GM12878 (cell line): ENCODE results near the gene DNAH17. TPM values are rescaled to one million over a fixed set of nuclear protein-coding genes. Genes with fewer than 3 reads are reported as not detected.

ENCODE experiments used
- ATAC-seq: fragments of 200-7000 bp; cut with Tn5 transposase; 3 replicates; pipeline ENCODE4 v1.9.1; 2020; ENCODE audit warnings: mild to moderate bottlenecking, moderate library complexity
- BruUV-seq: library from RNA; stranded (reverse); fragments of 400-500 nt; replicated peaks from 2 replicates; lab custom pipeline; 2021; lab: Mats Ljungman, UMichigan
- CTCF ChIA-PET: fragments of 300-600 bp; sonication (Branson Sonifier 250); formaldehyde crosslinking; extraction: SDS; loops from one replicate; lab custom pipeline; 2021; ENCODE audit warnings: inconsistent platforms; lab: Yijun Ruan, JAX
- POLR2A ChIA-PET: fragments of 350-600 bp; formaldehyde crosslinking; extraction: SDS; loops from one replicate; lab custom pipeline; 2021; ENCODE audit warnings: inconsistent platforms; lab: Charles Lee
- RAD21 ChIA-PET: fragments of 300-600 bp; sonication (Branson Sonifier 250); formaldehyde crosslinking; loops from one replicate; lab custom pipeline; 2023; ENCODE audit warnings: antibody characterized with exemption; ENCODE audit not compliant: unreplicated experiment; lab: Charles Lee
- SMC1A ChIA-PET: fragments of 300-600 bp; sonication (Branson Sonifier 250); formaldehyde crosslinking; loops from one replicate; lab custom pipeline; 2023; ENCODE audit not compliant: unreplicated experiment, uncharacterized antibody; lab: Charles Lee
- DNase-seq: peaks from one replicate; pipeline ENCODE4 v3.0.0-alpha.2; 2011; ENCODE audit warnings: low read depth, low spot score
- FAIRE-seq: peaks from 3 replicates; lab custom pipeline; 2011; peaks lifted over from hg19 to GRCh38; lab: Jason Lieb, UNC
- H2AFZ ChIP-seq: 2 replicates; pipeline ENCODE4 v1.6.0; 2011; ENCODE audit warnings: low read depth, low read length, control low read depth; ENCODE audit not compliant: control insufficient read depth
- H3K27ac ChIP-seq: 2 replicates; pipeline ENCODE4 v1.5.1; 2011; ENCODE audit warnings: control low read depth; ENCODE audit not compliant: control insufficient read depth, insufficient read depth
- H3K27me3 ChIP-seq, 2 experiments: replicated peaks in 1 of 2; 2 replicates each; pipeline versions ENCODE4 v1.6.0 to v1.6.1; 2011; ENCODE audit warnings: low read length in 1 of 2; ENCODE audit not compliant: control insufficient read depth in 2 of 2, insufficient read depth in 2 of 2
- H3K36me3 ChIP-seq, 2 experiments: 2 replicates each; pipeline ENCODE4 v1.5.1; 2011; ENCODE audit warnings: low read length in 1 of 2; ENCODE audit not compliant: control insufficient read depth in 2 of 2, insufficient read depth in 2 of 2
- H3K4me1 ChIP-seq: 2 replicates; pipeline ENCODE4 v1.6.1; 2011; ENCODE audit warnings: mild to moderate bottlenecking, low read length, moderate library complexity, mixed read lengths; ENCODE audit not compliant: control insufficient read depth, insufficient read depth
- H3K4me2 ChIP-seq: 2 replicates; pipeline ENCODE4 v1.6.0; 2011; ENCODE audit warnings: control low read depth; ENCODE audit not compliant: control insufficient read depth, insufficient read depth
- H3K4me3 ChIP-seq: fragments of 200-600 bp; sonication (generic); 2 replicates; pipeline ENCODE4 v1.5.1; 2016
- H3K79me2 ChIP-seq: 2 replicates; pipeline ENCODE4 v1.6.0; 2011; ENCODE audit warnings: low read length; ENCODE audit not compliant: control insufficient read depth, insufficient read depth
- H3K9ac ChIP-seq: 2 replicates; pipeline ENCODE4 v1.8.0; 2011; ENCODE audit warnings: low read length, control low read depth, mixed read lengths; ENCODE audit not compliant: control insufficient read depth, insufficient read depth
- H3K9me3 ChIP-seq: replicated peaks from 3 replicates; pipeline ENCODE4 v1.5.1; 2011; ENCODE audit warnings: mild to moderate bottlenecking, low read length; ENCODE audit not compliant: control insufficient read depth, insufficient read depth
- H4K20me1 ChIP-seq: 2 replicates; pipeline ENCODE4 v1.6.0; 2011; ENCODE audit not compliant: control insufficient read depth, insufficient read depth
- HDAC6 ChIP-seq: fragments of 200-600 bp; sonication (generic); IDR thresholded peaks from one replicate; pipeline ENCODE4 v1.8.0; 2017; ENCODE audit warnings: antibody characterized with exemption; ENCODE audit not compliant: unreplicated experiment
- KLF5 ChIP-seq: fragments of 450-650 bp; IDR thresholded peaks from 2 replicates; pipeline ENCODE4 v1.6.1; 2014; ENCODE audit warnings: mild to moderate bottlenecking; ENCODE audit not compliant: partially characterized antibody
- LARP7 ChIP-seq: fragments of 450-650 bp; IDR thresholded peaks from 2 replicates; pipeline ENCODE4 v1.6.1; 2017; ENCODE audit warnings: mild to moderate bottlenecking
- MAX ChIP-seq: IDR thresholded peaks from 2 replicates; pipeline ENCODE4 v1.6.1; 2012; ENCODE audit warnings: low read depth, low read length, improper control_type of control experiment
- MTA2 ChIP-seq: fragments of 450-650 bp; IDR thresholded peaks from 2 replicates; pipeline ENCODE4 v1.6.1; 2016; ENCODE audit warnings: low read depth, mild to moderate bottlenecking, moderate library complexity
- POLR2AphosphoS2 ChIP-seq: IDR thresholded peaks from 2 replicates; pipeline ENCODE4 v1.6.1; 2011; ENCODE audit warnings: low read depth, mild to moderate bottlenecking, low read length, improper control_type of control experiment, moderate library complexity
- RFX5 ChIP-seq: IDR thresholded peaks from 2 replicates; pipeline ENCODE4 v1.6.1; 2011; ENCODE audit warnings: low read depth, low read length, improper control_type of control experiment
- ZBTB11 ChIP-seq: fragments of 450-650 bp; formaldehyde crosslinking; IDR thresholded peaks from 2 replicates; pipeline ENCODE4 v1.5.0; 2022; ENCODE audit warnings: mild to moderate bottlenecking, missing genetic modification characterization
- ZNF217 ChIP-seq: fragments of 450-650 bp; IDR thresholded peaks from 2 replicates; pipeline ENCODE4 v1.6.1; 2017; ENCODE audit warnings: antibody characterized with exemption, mild to moderate bottlenecking
- WGBS: methylation state at CpG from one replicate; pipeline ENCODE4 v1.1.6; 2016; ENCODE audit warnings: low lambda C conversion rate; ENCODE audit not compliant: insufficient replicate concordance, insufficient coverage; ENCODE audit errors: missing lambda C conversion rate; 5-methylcytosine and 5-hydroxymethylcytosine counted together
- in situ Hi-C: fragments of 300-500 bp; cut with MboI; formaldehyde crosslinking; loops from 9 replicates; pipeline ENCODE4 v1.14.3; 2018; ENCODE audit warnings: mixed read lengths
- intact Hi-C: fragments of 100-400 bp; cut with micrococcal nuclease; formaldehyde crosslinking; loops from one replicate; pipeline ENCODE4 v1.14.2; 2022; ENCODE audit not compliant: unreplicated experiment
- polyA plus RNA-seq, 11 experiments: library from polyadenylated mRNA; depleted of rRNA in 4 of 11; unstranded in 6 of 11; stranded (reverse) in 5 of 11; fragments of >200 nt; fragmentation: Nextera tagmentation in 4 of 11; fragmentation: Illumina TruSeq in 1 of 11; extraction: Ambion mirVana in 4 of 11; extraction: Trizol in 1 of 11; gene quantifications; 1 replicate in 1 of 11; 2 replicates in 10 of 11; pipeline versions ENCODE4 v1.2.1 to v1.2.3, GENCODE V29; 2011 to 2016; ENCODE audit warnings: inconsistent platforms in 2 of 11, missing spikeins in 2 of 11, low read depth in 1 of 11
- total RNA-seq, 4 experiments: library from RNA; depleted of rRNA in 3 of 4; stranded (reverse); fragments of >200 nt in 3 of 4; fragmentation: Illumina TruSeq in 1 of 4; extraction: Trizol in 1 of 4; gene quantifications; 2 replicates each; pipeline versions ENCODE4 v1.2.1 to v1.2.3, GENCODE V29; 2013 to 2021

The DNAH17 gene
- total and polyA plus RNA-seq, 10 of the 15 experiments (the other 5 are each of a cell fraction or from before 2014, with no cell fraction given) = 0.16 to 2.9 (median 0.56) TPM

- no peak for TF ChIP-seq POLR2AphosphoS2
Observed at GRCh38 chr17:78392295-78392694, 184.9 kb downstream of the DNAH17 start (continued).

GRCh38 chr17:78391843-78392242 is 185.4 kb downstream of the DNAH17 start:
- ChIA-PET POLR2A (interaction anchor here (2.6 kb wide), 1 partner anchor 10 kb away, joined by 10 read pairs; no protein-coding TSS in a partner anchor), RAD21 (interaction anchor here (0.6 to 1.5 kb wide), 4 partner anchors 10 to 313 kb away, joined by 3 to 5 read pairs (median 4); no protein-coding TSS in a partner anchor), SMC1A (interaction anchor here (0.6 to 2.0 kb wide), 5 partner anchors 9 to 103 kb away, joined by 3 to 6 read pairs (median 4); no protein-coding TSS in a partner anchor), CTCF (interaction anchor here (1.0 to 3.0 kb wide), 3 partner anchors 10 to 31 kb away, joined by 3 to 14 read pairs (median 6); partner anchors contain the start of gene SOCS3)
- WGBS = 41% methylated on average over 4 of the region's 4 CpGs
- no TSS peak for BruUV-seq
- Histone ChIP-seq H3K4me2 (no peak overlapping the region), H3K9me3 (no peaks in the 10 kb centered on the region), H3K79me2 (peaks cover 57% of the 10 kb centered on the region), H3K4me1 (peaks cover 50% of the 10 kb centered on the region), H2AFZ (no peak overlapping the region), H3K27ac (peak overlapping the region; percentile 18; the same call in 1 of the 2 replicates), H3K9ac (no peak overlapping the region), H3K36me3 (peaks cover 18 to 21% of the 10 kb centered on the region in 2 experiments), H3K27me3 (no peaks in the 10 kb centered on the region), H4K20me1 (no peaks in the 10 kb centered on the region; the same call in none of the 2 replicates), H3K4me3 (no peak overlapping the region)
- TF ChIP-seq ZBTB11 (CRISPR knock-in tag) = no peak
- TF ChIP-seq MTA2 = no peak
- no peak for TF ChIP-seq ZNF217
- TF ChIP-seq RFX5 = no peak
- TF ChIP-seq KLF5 = no peak
- TF ChIP-seq HDAC6 = no peak
- no peak for TF ChIP-seq MAX
- no peak for TF ChIP-seq LARP7
- DNase-seq = no peak
- FAIRE-seq = no peak
- no peak for ATAC-seq
- in situ Hi-C loops = no loop called here
- intact Hi-C loops = no loop called here
